ENCODE data around the gene PDZRN3.

The PDZRN3 gene

GRCh38 chr3:73624821-73625665 is at the start of gene PDZRN3:
Gene PDZRN3 (minus strand): TSS chr3:73624941.
- DNase-seq = no peak

GRCh38 chr3:73674280-73674679 is 49.5 kb upstream of the PDZRN3 start:
- DNase-seq = no peak

GRCh38 chr3:73669260-73669659 is 44.5 kb upstream of the PDZRN3 start:
- DNase-seq = no peak

GRCh38 chr3:73668391-73668790 is 43.6 kb upstream of the PDZRN3 start:
- no peak for DNase-seq

- no peak for DNase-seq
Measured at GRCh38 chr3:73667889-73668288, 43.1 kb upstream of the PDZRN3 start.

GRCh38 chr3:73665286-73665685 is 40.5 kb upstream of the PDZRN3 start:
- DNase-seq = no peak

- DNase-seq = no peak
Measured at GRCh38 chr3:73664389-73664788, 39.6 kb upstream of the PDZRN3 start.

GRCh38 chr3:73663495-73663894 is 38.8 kb upstream of the PDZRN3 start:
- no peak for DNase-seq

GRCh38 chr3:73661265-73661664 is 36.5 kb upstream of the PDZRN3 start:
- DNase-seq = no peak

GRCh38 chr3:73658227-73658626 is 33.5 kb upstream of the PDZRN3 start:
- DNase-seq = no peak

GRCh38 chr3:73657186-73657585 is 32.4 kb upstream of the PDZRN3 start:
- no peak for DNase-seq

- no peak for DNase-seq
Measured at GRCh38 chr3:73656241-73656890, 31.6 kb upstream of the PDZRN3 start.

GRCh38 chr3:73655197-73655596 is 30.5 kb upstream of the PDZRN3 start:
- no peak for DNase-seq

- no peak for DNase-seq
Measured at GRCh38 chr3:73653877-73654276, 29.1 kb upstream of the PDZRN3 start.

- DNase-seq = no peak
Measured at GRCh38 chr3:73653351-73653750, 28.6 kb upstream of the PDZRN3 start.

- no peak for DNase-seq
Measured at GRCh38 chr3:73652896-73653295, 28.2 kb upstream of the PDZRN3 start.

- DNase-seq = no peak
Measured at GRCh38 chr3:73637042-73637441, 12.3 kb upstream of the PDZRN3 start.

- DNase-seq = no peak
Measured at GRCh38 chr3:73635254-73635653, 10.5 kb upstream of the PDZRN3 start.

- DNase-seq = no peak
Measured at GRCh38 chr3:73633916-73634344, 9.2 kb upstream of the PDZRN3 start.

GRCh38 chr3:73633453-73633852 is 8.7 kb upstream of the PDZRN3 start:
- DNase-seq = no peak

- DNase-seq = no peak
Measured at GRCh38 chr3:73626106-73626505, 1.4 kb upstream of the PDZRN3 start.

GRCh38 chr3:73624017-73624820 is 522 bp downstream of the PDZRN3 start:
- no peak for DNase-seq

GRCh38 chr3:73623346-73623745 is 1.4 kb downstream of the PDZRN3 start:
- no peak for DNase-seq

Measured in activated CD4-positive, alpha-beta T cell treated with anti-CD3 and anti-CD28 coated beads, Interleukin-10, Interleukin-2, amounts not matched to agents 100 ng/mL and 50 ng/mL, durations not matched to agents 16 hours and 8 hours (primary cell).